ENCODE data around the gene PPP4R4. TPM values are rescaled to one million over a fixed set of nuclear protein-coding genes. Genes with fewer than 3 reads are reported as not detected.

The PPP4R4 gene
- total and polyA plus RNA-seq, 2 of the 4 experiments (the other 2 are of a cell fraction): 0.17 to 0.36 TPM

DNA sequence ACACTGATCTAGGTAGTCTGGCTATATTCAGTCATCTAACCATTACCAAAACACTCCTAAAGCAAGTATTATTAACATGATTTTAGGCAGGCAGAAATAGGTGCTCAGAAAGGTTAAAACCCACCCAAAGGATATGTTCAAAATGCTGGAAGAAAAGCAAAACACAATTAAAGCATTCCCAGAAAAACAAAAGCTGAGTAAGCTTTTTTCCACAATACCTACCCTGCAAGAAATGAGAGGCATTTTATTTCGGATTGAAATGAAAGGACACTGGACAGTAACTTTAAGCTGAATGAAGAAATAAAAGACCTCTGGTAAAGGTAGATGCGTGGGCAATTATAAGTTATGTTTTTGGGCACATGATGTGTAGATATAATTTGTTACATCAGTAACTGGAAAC lies 140.8 kb downstream of the PPP4R4 start:
- CTCF ChIA-PET: interaction anchor here (1.5 kb wide), 1 partner anchor 12 kb away, joined by 4 read pairs; no protein-coding TSS in a partner anchor
- Histone ChIP-seq H3K79me1 (ENCODE audit: low read depth in 1 of 2, low read length in 2 of 2) (no peaks in the 10 kb centered on the region), H3K9me3 (ENCODE audit: control insufficient read depth, insufficient read depth, low read length) (no peaks in the 10 kb centered on the region; the same call in 1 of the 2 replicates)

More for the DNA sequence above, 140.8 kb downstream of the PPP4R4 start:
- no peak overlapping the region for H3K4ac ChIP-seq (ENCODE audit: low read depth, low read length)
- no peak overlapping the region for H3K23ac ChIP-seq (ENCODE audit: low read depth, low read length)
- no peak overlapping the region for H2AK9ac ChIP-seq (replicated peaks; ENCODE audit: low read depth, low read length, poor library complexity)
- no peak overlapping the region for H2AFZ ChIP-seq (replicated peaks; ENCODE audit: low read length, poor library complexity)
- no peak overlapping the region for H3K9ac ChIP-seq (ENCODE audit: low read depth, low read length)
- POLR2A ChIA-PET (ENCODE audit: unreplicated experiment): no interaction called here
- no peak overlapping the region for H3K18ac ChIP-seq (ENCODE audit: low read depth, low read length)
- no peak overlapping the region for H4K5ac ChIP-seq (ENCODE audit: low read depth, low read length)
- H4K8ac ChIP-seq (ENCODE audit: low read depth in 2 of 2, low read length in 2 of 2): no peak overlapping the region
- in situ Hi-C loops (cut with MboI; ENCODE audit: low sequenced_read_pairs) (no loop called here), dilution Hi-C loops (cut with HindIII; ENCODE audit: low sequenced_read_pairs, unreplicated experiment) (no loop called here), intact Hi-C loops (cut with micrococcal nuclease) (no loop called here)
- H4K91ac ChIP-seq (ENCODE audit: insufficient read depth, low read depth, low read length): no peak overlapping the region
- no peak overlapping the region for H3K56ac ChIP-seq (ENCODE audit: extremely low read depth, insufficient read depth, low read length)
- H2BK15ac ChIP-seq (ENCODE audit: low read depth, low read length): no peak overlapping the region
- H3K4me3 ChIP-seq (ENCODE audit: insufficient read depth, low read depth, low read length): no peak overlapping the region
- no peak overlapping the region for H3K4me2 ChIP-seq (ENCODE audit: low read depth, low read length)
- no peak for TF ChIP-seq RFX5 (IDR thresholded peaks at IDR 0.05; ENCODE audit: low read depth, low read length)
- TF ChIP-seq MAFK (IDR thresholded peaks at IDR 0.05; ENCODE audit: low read depth, low read length): peak; percentile 62; the same call in 1 of the 2 replicates
- DNase-seq (no peak), ATAC-seq (ENCODE audit: low read depth) (no peak)
- H3K4me1 ChIP-seq (ENCODE audit: control insufficient read depth, insufficient read depth, low read length): no peaks in the 10 kb centered on the region
- H2BK20ac ChIP-seq (ENCODE audit: low read depth, low read length): no peak overlapping the region
- H3K9me1 ChIP-seq (ENCODE audit: insufficient read depth, low read length): no peaks in the 10 kb centered on the region
- no peaks in the 10 kb centered on the region for H3K36me3 ChIP-seq (ENCODE audit: control insufficient read depth, insufficient read depth, low read length)
- no peak overlapping the region for H3K27ac ChIP-seq (ENCODE audit: insufficient read depth, low read length)
- no peaks in the 10 kb centered on the region for H4K20me1 ChIP-seq (ENCODE audit: insufficient read depth, low read length)
- H3K27me3 ChIP-seq (ENCODE audit: control insufficient read depth, insufficient read depth, low read length): no peaks in the 10 kb centered on the region
- no peak overlapping the region for H2AK5ac ChIP-seq (ENCODE audit: low read depth, low read length)
- WGBS, 2 experiments (ENCODE audit: extremely low coverage in 2 of 2, insufficient read length in 1 of 2): no CpG with 5 or more reads among the region's 2 CpGs
- H2BK120ac ChIP-seq (ENCODE audit: low read depth, low read length): no peak overlapping the region
- no peak overlapping the region for H2BK5ac ChIP-seq (ENCODE audit: low read depth, low read length, poor library complexity, severe bottlenecking)
- H3K14ac ChIP-seq (replicated peaks; ENCODE audit: low read depth, low read length): no peak overlapping the region
- BruUV-seq (replicated peaks): no TSS peak

Measured in IMR-90 (cell line).